ENCODE data around the gene MARCHF9.
A peak's percentile ranks its signal among the peaks of the same experiment; 100 is the strongest.

MARCHF9 gene

DNA sequence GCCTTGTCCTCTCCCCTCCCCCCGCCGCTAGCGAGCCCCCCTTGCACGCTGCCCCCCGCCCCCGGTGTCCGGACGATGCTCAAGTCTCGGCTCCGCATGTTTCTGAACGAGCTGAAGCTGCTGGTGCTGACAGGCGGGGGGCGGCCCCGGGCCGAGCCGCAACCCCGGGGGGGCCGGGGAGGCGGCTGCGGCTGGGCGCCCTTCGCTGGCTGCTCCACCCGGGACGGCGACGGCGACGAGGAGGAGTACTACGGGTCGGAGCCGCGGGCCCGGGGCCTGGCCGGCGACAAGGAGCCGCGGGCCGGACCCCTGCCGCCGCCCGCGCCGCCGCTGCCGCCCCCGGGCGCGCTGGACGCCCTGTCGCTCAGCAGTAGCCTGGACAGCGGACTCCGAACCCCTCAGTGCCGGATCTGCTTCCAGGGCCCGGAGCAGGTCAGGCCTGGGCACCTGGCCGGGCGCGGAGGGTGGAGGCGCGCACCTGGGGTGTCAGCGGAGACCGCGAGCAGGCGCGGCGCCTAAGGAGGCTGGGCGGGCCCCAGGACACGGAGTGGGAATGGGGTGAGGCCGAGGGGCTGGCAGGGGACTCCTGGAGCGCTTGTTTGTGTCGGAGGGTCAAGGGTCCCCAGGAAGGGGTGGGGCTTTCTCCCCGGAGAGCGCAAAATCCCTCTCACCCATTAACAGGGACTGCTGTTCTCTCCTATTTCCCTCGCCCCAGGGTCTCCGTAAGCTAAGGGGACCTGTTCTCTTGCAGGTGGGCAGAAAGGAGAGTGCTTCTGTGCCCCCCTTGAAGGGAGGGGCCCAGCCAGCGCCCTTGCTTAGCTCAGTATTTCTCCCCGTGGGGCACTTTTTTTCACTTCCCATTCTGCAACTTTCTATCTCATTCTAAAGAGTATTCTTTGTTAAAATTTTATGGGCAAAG lies 810 bp downstream of the MARCHF9 start:
- in situ Hi-C loops (cut with MboI; ENCODE audit: low sequenced_read_pairs, unreplicated experiment), result no loop called here
- peak; percentile 61 for DNase-seq (ENCODE audit: low spot score)
- TF ChIP-seq, protein P1, sequence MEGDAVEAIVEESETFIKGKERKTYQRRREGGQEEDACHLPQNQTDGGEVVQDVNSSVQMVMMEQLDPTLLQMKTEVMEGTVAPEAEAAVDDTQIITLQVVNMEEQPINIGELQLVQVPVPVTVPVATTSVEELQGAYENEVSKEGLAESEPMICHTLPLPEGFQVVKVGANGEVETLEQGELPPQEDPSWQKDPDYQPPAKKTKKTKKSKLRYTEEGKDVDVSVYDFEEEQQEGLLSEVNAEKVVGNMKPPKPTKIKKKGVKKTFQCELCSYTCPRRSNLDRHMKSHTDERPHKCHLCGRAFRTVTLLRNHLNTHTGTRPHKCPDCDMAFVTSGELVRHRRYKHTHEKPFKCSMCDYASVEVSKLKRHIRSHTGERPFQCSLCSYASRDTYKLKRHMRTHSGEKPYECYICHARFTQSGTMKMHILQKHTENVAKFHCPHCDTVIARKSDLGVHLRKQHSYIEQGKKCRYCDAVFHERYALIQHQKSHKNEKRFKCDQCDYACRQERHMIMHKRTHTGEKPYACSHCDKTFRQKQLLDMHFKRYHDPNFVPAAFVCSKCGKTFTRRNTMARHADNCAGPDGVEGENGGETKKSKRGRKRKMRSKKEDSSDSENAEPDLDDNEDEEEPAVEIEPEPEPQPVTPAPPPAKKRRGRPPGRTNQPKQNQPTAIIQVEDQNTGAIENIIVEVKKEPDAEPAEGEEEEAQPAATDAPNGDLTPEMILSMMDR (IDR thresholded peaks at IDR 0.05; ENCODE audit: borderline replicate concordance, control extremely low read depth, extremely low read depth, insufficient read depth, missing control alignments), result no peak

DNA sequence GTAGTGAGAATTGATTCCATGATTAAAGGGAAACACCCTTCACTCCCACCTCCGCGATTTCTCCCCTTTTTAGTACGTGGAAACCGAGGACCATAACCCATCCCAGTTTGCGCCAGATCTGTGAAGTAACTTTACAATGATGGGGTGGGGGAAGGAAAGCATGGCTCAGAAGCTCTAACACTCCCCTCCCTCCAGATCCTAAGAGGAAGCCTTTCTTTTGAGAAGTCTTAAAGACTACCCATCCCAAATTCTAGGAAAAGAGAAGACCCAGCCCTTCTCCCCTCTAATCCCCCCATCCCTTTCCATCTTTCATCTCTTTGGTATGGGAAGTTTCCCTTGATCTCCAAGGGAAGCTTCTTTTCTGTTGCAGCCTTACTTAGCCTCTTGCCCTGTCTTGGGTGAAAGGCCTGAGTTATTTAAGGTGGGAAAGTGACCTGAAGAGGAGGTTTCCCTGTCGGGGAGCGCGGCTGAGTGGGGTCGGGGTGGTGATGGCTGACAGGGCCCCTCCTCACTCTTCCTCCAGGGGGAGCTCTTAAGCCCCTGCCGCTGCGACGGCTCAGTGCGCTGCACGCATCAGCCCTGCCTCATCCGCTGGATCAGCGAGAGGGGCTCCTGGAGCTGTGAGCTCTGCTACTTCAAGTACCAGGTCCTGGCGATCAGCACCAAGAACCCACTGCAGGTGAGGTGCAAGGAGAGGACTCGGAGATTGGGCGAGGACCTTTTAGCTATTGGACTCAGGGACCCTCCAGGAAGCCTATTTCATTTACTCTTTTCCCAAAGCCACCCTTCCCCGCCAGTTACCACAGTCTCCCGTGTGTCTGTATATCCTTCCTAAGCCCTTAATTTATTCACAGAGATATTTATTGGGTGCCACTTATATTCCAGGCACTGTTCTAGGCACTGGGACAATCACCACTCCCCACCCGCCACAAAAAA lies 1.8 kb downstream of the MARCHF9 start:
- in situ Hi-C loops (cut with MboI; ENCODE audit: low sequenced_read_pairs, unreplicated experiment), result no loop called here
- TF ChIP-seq, protein P1 (IDR thresholded peaks at IDR 0.05; ENCODE audit: borderline replicate concordance, control extremely low read depth, extremely low read depth, insufficient read depth, missing control alignments), result peak; percentile 93
- peak; percentile 84 for DNase-seq (ENCODE audit: low spot score)

DNA sequence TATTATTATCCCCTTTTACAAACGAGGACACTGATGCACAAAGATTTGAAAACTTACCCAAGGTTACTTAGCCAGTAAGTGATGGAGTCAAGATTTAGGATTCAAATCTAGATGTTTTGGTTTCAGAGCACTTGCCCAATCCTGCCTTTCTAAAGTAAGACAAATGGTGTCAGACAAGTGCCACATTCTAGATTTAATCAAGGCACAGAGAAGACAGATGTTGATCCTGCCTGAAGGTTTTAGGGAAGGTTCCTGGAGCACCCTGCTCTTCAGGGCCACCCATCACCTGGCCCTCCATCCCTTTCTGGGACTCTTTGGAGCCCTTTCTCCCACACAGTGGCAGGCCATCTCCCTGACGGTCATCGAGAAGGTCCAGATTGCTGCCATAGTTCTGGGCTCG lies 2.9 kb downstream of the MARCHF9 start:
- no peak for DNase-seq (ENCODE audit: low spot score)
- in situ Hi-C loops (cut with MboI; ENCODE audit: low sequenced_read_pairs, unreplicated experiment), result no loop called here
- TF ChIP-seq, protein P1 (IDR thresholded peaks at IDR 0.05; ENCODE audit: borderline replicate concordance, control extremely low read depth, extremely low read depth, insufficient read depth, missing control alignments), result no peak

DNA sequence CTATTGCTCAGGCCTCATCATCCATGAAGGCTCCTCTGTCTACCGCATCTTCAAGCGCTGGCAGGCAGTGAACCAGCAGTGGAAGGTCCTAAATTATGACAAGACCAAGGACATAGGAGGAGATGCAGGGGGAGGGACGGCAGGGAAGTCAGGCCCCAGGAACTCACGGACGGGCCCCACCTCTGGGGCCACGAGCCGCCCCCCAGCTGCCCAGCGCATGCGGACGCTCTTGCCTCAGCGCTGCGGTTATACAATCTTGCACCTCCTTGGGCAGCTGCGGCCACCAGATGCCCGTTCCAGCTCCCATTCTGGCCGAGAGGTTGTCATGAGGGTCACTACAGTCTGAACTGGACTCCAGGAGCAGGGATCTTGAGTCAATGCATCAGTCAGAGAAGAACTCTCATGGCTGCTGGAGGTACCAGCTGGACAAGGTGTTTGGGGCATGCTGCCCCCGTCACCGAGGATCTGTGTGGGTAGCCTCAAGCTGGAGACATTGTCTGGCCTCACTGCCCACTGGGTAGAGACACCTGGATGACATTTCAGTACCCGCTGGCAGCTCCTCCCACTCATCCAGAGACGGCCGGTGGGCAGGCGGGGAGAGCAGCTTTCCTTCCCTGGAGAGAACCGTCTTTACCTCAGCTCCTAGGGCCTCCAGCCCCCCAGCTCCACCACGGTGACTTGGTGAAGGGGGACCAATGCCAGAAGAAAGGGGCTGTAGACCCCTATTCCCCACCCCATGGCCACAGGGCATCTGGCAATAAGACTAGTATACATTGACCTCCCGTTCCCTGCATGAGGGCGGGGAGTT lies 3.9 kb downstream of the MARCHF9 start:
- DNase-seq (ENCODE audit: low spot score), result no peak
- in situ Hi-C loops (cut with MboI; ENCODE audit: low sequenced_read_pairs, unreplicated experiment), result no loop called here
- TF ChIP-seq, protein P1 (IDR thresholded peaks at IDR 0.05; ENCODE audit: borderline replicate concordance, control extremely low read depth, extremely low read depth, insufficient read depth, missing control alignments), result no peak

DNA sequence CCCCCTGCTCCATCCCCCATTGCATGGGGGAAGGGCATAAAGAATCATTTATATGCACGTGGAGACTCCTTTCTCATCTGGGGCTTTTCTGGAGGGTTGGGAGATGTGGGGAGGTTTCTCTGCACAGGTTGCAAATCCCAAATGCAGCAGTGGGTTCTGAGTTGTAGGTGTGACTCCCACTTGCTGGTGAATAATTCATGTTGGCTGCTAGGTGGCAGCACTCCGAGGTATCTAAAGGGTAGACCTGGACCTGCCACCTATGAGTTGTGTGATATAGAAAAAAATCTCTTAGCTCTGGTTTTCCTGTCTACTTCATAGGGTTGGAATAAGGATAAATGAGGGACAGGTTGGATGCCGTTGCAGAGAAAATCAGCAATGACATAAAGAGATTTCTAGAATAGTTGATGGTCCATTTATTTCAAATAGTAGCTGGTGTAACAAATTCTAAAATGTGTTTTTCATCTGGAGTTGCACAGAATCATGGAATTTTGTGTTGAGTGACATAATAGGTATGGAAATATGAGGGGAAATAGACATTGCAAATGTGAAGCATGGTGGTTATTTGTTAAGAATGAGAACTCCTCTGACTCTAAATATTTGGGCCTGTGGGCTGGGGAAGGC lies 4.6 kb downstream of the MARCHF9 start:
- TF ChIP-seq, protein P1 (IDR thresholded peaks at IDR 0.05; ENCODE audit: borderline replicate concordance, control extremely low read depth, extremely low read depth, insufficient read depth, missing control alignments), result peak; percentile 36
- no peak for DNase-seq (ENCODE audit: low spot score)

More for the DNA sequence above, 4.6 kb downstream of the MARCHF9 start:
- in situ Hi-C loops (cut with MboI; ENCODE audit: low sequenced_read_pairs, unreplicated experiment), result no loop called here

All from GM13976 (cell line).